ENCODE measurements around the gene TMEM178B.

- TF ChIP-seq CTCF (IDR thresholded peaks at IDR 0.05) (no peak), RAD21 (conservative IDR thresholded peaks at IDR 0.05 in 1 of 2, IDR thresholded peaks at IDR 0.05 in 1 of 2) (no peak), HMGXB4 (CRISPR knock-in tag; IDR thresholded peaks at IDR 0.05; ENCODE audit: borderline replicate concordance) (no peak), MAFK (IDR thresholded peaks at IDR 0.05; ENCODE audit: partially characterized antibody) (no peak)
Measured at GRCh38 chr7:141161550-141162535, 88.0 kb downstream of the TMEM178B start.

Data from A549 (cell line).